Neural cell (in vitro differentiated cells): Measurements from ENCODE around the gene COL16A1.

Source experiments
- SMC3 ChIP-seq: fragments of 450-650 bp; conservative IDR thresholded peaks from 2 replicates; pipeline ENCODE4 v1.6.1; 2014; ENCODE audit warnings: antibody characterized with exemption, mild to moderate bottlenecking, moderate library complexity; ENCODE audit not compliant: poor library complexity
- TF ChIP-seq, protein P1 (sequence below): fragments of 450-650 bp; IDR thresholded peaks from 2 replicates; pipeline ENCODE4 v1.5.1; 2014; ENCODE audit warnings: antibody characterized with exemption, mild to moderate bottlenecking, moderate library complexity; ENCODE audit not compliant: poor library complexity, severe bottlenecking

GRCh38 chr1:31640179-31640578 is 63.6 kb downstream of the COL16A1 start:
- TF ChIP-seq, protein P1, sequence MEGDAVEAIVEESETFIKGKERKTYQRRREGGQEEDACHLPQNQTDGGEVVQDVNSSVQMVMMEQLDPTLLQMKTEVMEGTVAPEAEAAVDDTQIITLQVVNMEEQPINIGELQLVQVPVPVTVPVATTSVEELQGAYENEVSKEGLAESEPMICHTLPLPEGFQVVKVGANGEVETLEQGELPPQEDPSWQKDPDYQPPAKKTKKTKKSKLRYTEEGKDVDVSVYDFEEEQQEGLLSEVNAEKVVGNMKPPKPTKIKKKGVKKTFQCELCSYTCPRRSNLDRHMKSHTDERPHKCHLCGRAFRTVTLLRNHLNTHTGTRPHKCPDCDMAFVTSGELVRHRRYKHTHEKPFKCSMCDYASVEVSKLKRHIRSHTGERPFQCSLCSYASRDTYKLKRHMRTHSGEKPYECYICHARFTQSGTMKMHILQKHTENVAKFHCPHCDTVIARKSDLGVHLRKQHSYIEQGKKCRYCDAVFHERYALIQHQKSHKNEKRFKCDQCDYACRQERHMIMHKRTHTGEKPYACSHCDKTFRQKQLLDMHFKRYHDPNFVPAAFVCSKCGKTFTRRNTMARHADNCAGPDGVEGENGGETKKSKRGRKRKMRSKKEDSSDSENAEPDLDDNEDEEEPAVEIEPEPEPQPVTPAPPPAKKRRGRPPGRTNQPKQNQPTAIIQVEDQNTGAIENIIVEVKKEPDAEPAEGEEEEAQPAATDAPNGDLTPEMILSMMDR, result no peak
- no peak for TF ChIP-seq SMC3
